Measurements from ENCODE around the gene DYRK1A. TPM values are rescaled to one million over a fixed set of nuclear protein-coding genes. Genes with fewer than 3 reads are reported as not detected.

The DYRK1A gene
- total RNA-seq, 5 donors from 2014 or later (not counting 1 experiment from before 2014, with no cell fraction given) = 113 to 149 (median 115) TPM

DNA sequence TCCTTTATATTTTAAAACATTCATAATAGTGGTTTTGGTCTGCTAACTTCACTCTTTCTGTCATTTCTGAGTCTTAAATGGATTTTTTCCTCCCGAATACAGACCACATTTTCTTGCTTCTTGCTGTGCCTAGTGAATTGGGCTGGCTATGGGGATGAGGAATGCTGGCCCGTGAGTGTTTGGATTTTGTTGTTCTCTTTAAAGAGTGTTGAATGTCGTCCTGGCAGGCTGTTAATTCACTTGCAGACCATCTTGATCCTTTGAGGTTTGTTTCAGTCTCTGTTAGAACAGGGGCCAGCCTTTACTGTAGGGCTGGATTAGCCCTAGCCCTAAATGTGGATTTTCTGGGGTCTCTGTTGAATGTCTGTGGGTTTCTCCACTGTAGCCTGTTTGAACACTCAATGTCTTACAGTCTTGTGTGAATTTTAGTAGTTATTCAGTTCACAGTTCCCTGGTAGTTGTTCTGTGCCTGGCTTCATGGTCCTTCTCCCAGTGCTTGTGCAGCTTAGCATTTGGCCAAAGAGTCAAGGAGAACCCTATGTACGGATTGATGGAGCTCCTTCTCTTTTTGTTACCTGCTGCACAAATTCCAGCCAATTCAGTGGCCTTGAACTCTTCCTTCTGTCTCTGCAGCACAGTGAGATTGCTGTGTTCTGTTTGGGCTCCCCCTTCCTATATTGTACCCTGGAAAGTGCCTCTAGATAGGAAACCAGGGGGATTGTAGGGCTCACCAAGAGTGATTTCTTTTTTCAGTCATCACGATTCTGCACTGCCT lies 95.7 kb downstream of the DYRK1A start:
- DNase-seq (no peak), ATAC-seq (replicated peaks in 1 of 4) (no peak)
- H3K27ac Mint-ChIP-seq = peak overlapping the region; percentile 80 to 85
- no peaks in the 10 kb centered on the region for H3K27me3 ChIP-seq (replicated peaks in 1 of 2; ENCODE audit: control insufficient read depth in 2 of 2, extremely low read depth in 1 of 2, insufficient read depth in 2 of 2, low read length in 1 of 2)
- H3K4me3 ChIP-seq (ENCODE audit: control insufficient read depth in 1 of 2, extremely low read depth in 1 of 2, low read length in 1 of 2) = no peak overlapping the region
- H3K4me3 Mint-ChIP-seq = peak overlapping the region; percentile 7 to 46 (median 11)
- H3K36me3 ChIP-seq (ENCODE audit: control insufficient read depth in 2 of 2, extremely low read depth in 1 of 2, insufficient read depth in 1 of 2, low read length in 1 of 2) = no peaks in the 10 kb centered on the region
- CTCF ChIA-PET = interaction anchor here (0.7 to 2.1 kb wide), 4 partner anchors 12 to 101 kb away, joined by 3 to 4 read pairs (median 4); no protein-coding TSS in a partner anchor
- whole genome bisulfite sequencing (ENCODE audit: insufficient coverage) = 79% methylated on average over 4 of the region's 5 CpGs
- peak overlapping the region; percentile 65 for H3K27ac ChIP-seq (ENCODE audit: low read length)
- H3K4me1 ChIP-seq (ENCODE audit: control insufficient read depth in 1 of 2, extremely low read depth in 1 of 2, insufficient read depth in 2 of 2, low read length in 2 of 2) = peaks cover 31 to 40% of the 10 kb centered on the region in 2 experiments
- no peaks in the 10 kb centered on the region for H3K9me3 Mint-ChIP-seq
- peaks cover 84 to 89% (median 89%) of the 10 kb centered on the region in 3 donors for H3K4me1 Mint-ChIP-seq
- H3K36me3 Mint-ChIP-seq = peaks cover 7% of the 10 kb centered on the region
- no peaks in the 10 kb centered on the region for H3K27me3 Mint-ChIP-seq
- H3K9me3 ChIP-seq = no peaks in the 10 kb centered on the region
- POLR2A ChIA-PET = no interaction called here

- peaks cover 15% of the 10 kb centered on the region for H3K36me3 Mint-ChIP-seq
- WGBS (ENCODE audit: insufficient coverage) = 6% methylated on average over 3 of the region's 6 CpGs
- H3K9me3 ChIP-seq = no peaks in the 10 kb centered on the region
- peak overlapping the region; percentile 58 to 70 for H3K27ac Mint-ChIP-seq
- DNase-seq (peak in 8 of 35 experiments; percentile 11 to 58 (median 18)), ATAC-seq (replicated peaks in 1 of 4) (peak; percentile 36 to 62 (median 44))
- no peaks in the 10 kb centered on the region for H3K9me3 Mint-ChIP-seq
- H3K27me3 ChIP-seq (replicated peaks in 1 of 2; ENCODE audit: control insufficient read depth in 2 of 2, extremely low read depth in 1 of 2, insufficient read depth in 2 of 2, low read length in 1 of 2) = no peaks in the 10 kb centered on the region
- H3K27ac ChIP-seq (ENCODE audit: low read length) = peak overlapping the region; percentile 65
- peaks cover 0 to 5% of the 10 kb centered on the region in 2 donors for H3K36me3 ChIP-seq (ENCODE audit: control insufficient read depth in 2 of 2, extremely low read depth in 1 of 2, insufficient read depth in 1 of 2, low read length in 1 of 2)
- H3K4me1 ChIP-seq (ENCODE audit: control insufficient read depth in 1 of 2, extremely low read depth in 1 of 2, insufficient read depth in 2 of 2, low read length in 2 of 2) = peaks cover 27 to 31% of the 10 kb centered on the region in 2 experiments
- no peak overlapping the region for H3K4me3 ChIP-seq (ENCODE audit: control insufficient read depth in 1 of 2, extremely low read depth in 1 of 2, low read length in 1 of 2)
- peak overlapping the region in 2 of 3 donors; percentile 11 to 46 for H3K4me3 Mint-ChIP-seq
- POLR2A ChIA-PET = interaction anchor here in 1 of 2 donors (0.7 to 1.1 kb wide), 2 partner anchors 29 to 100 kb away, joined by 3 read pairs; no protein-coding TSS in a partner anchor
- H3K27me3 Mint-ChIP-seq = no peaks in the 10 kb centered on the region
- peaks cover 82 to 89% (median 87%) of the 10 kb centered on the region in 3 donors for H3K4me1 Mint-ChIP-seq
- CTCF ChIA-PET = interaction anchor here (0.6 to 2.4 kb wide), 8 partner anchors 12 to 206 kb away, joined by 3 to 10 read pairs (median 4); no protein-coding TSS in a partner anchor
These were observed 96.7 kb downstream of the DYRK1A start for GRCh38 chr21:37463083-37463801.

- H3K36me3 ChIP-seq (ENCODE audit: control insufficient read depth in 2 of 2, extremely low read depth in 1 of 2, insufficient read depth in 1 of 2, low read length in 1 of 2) = peaks cover 0 to 11% of the 10 kb centered on the region in 2 donors
- no peaks in the 10 kb centered on the region for H3K27me3 Mint-ChIP-seq
- no peak for DNase-seq
- H3K36me3 Mint-ChIP-seq = peaks cover 30% of the 10 kb centered on the region
- no peaks in the 10 kb centered on the region for H3K9me3 Mint-ChIP-seq
- H3K4me3 ChIP-seq (ENCODE audit: control insufficient read depth in 1 of 2, extremely low read depth in 1 of 2, low read length in 1 of 2) = no peak overlapping the region
- ATAC-seq (replicated peaks in 1 of 4) = no peak
- H3K27ac ChIP-seq (ENCODE audit: low read length) = no peak overlapping the region
- no peaks in the 10 kb centered on the region for H3K9me3 ChIP-seq
- ChIA-PET POLR2A (interaction anchor here (0.6 to 0.8 kb wide), 2 partner anchors 11 to 65 kb away, joined by 6 to 7 read pairs; no protein-coding TSS in a partner anchor), CTCF (interaction anchor here (0.5 to 1.2 kb wide), 3 partner anchors 12 to 105 kb away, joined by 4 to 10 read pairs (median 6); no protein-coding TSS in a partner anchor)
- no peak overlapping the region for H3K4me3 Mint-ChIP-seq
- peaks cover 13 to 31% of the 10 kb centered on the region in 2 experiments for H3K4me1 ChIP-seq (ENCODE audit: control insufficient read depth in 1 of 2, extremely low read depth in 1 of 2, insufficient read depth in 2 of 2, low read length in 2 of 2)
- no peaks in the 10 kb centered on the region for H3K27me3 ChIP-seq (replicated peaks in 1 of 2; ENCODE audit: control insufficient read depth in 2 of 2, extremely low read depth in 1 of 2, insufficient read depth in 2 of 2, low read length in 1 of 2)
- WGBS (ENCODE audit: insufficient coverage) = 100% methylated on average over 2 of the region's 3 CpGs
- no peak overlapping the region for H3K27ac Mint-ChIP-seq
- peaks cover 88 to 92% (median 88%) of the 10 kb centered on the region in 3 donors for H3K4me1 Mint-ChIP-seq
These were observed 100.5 kb downstream of the DYRK1A start for GRCh38 chr21:37467082-37467481.

DNA sequence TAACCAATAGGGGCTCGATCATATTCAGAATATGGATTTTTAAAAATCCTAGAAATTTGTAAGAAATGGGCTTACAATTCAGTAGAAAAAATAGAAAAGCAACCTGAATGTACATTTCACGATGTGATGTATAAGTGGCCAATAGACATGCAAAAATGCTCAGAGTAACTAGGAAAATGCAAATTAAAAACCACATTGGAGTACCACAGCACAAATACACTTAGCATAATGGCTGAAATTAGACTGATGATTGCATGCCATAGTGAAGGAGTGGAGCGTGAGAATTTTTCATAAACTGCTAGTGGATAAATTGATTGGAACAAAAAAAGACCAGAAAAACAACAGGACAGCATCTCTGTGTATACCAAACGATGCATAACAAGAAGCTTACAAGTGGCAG lies 102.3 kb downstream of the DYRK1A start:
- Histone ChIP-seq H3K27me3 (replicated peaks in 1 of 2; ENCODE audit: control insufficient read depth in 2 of 2, extremely low read depth in 1 of 2, insufficient read depth in 2 of 2, low read length in 1 of 2) (no peaks in the 10 kb centered on the region), H3K4me3 (ENCODE audit: control insufficient read depth in 1 of 2, extremely low read depth in 1 of 2, low read length in 1 of 2) (no peak overlapping the region), H3K36me3 (ENCODE audit: control insufficient read depth in 2 of 2, extremely low read depth in 1 of 2, insufficient read depth in 1 of 2, low read length in 1 of 2) (peaks cover 0 to 14% of the 10 kb centered on the region in 2 donors), H3K9me3 (no peaks in the 10 kb centered on the region), H3K4me1 (ENCODE audit: control insufficient read depth in 1 of 2, extremely low read depth in 1 of 2, insufficient read depth in 2 of 2, low read length in 2 of 2) (peaks cover 0 to 16% of the 10 kb centered on the region in 2 experiments), H3K27ac (ENCODE audit: low read length) (no peak overlapping the region)
- H3K27me3 Mint-ChIP-seq = no peaks in the 10 kb centered on the region
- no peak for DNase-seq
- ChIA-PET CTCF (no interaction called here), POLR2A (no interaction called here)
- H3K4me3 Mint-ChIP-seq = no peak overlapping the region
- no peaks in the 10 kb centered on the region for H3K9me3 Mint-ChIP-seq
- H3K27ac Mint-ChIP-seq = peak overlapping the region in 1 of 2 donors; percentile 9
- WGBS (ENCODE audit: insufficient coverage) = 100% methylated on average over 2 of the region's 4 CpGs
- peaks cover 41% of the 10 kb centered on the region for H3K36me3 Mint-ChIP-seq
- no peak for ATAC-seq (replicated peaks in 1 of 4)
- peaks cover 83 to 88% (median 83%) of the 10 kb centered on the region in 3 donors for H3K4me1 Mint-ChIP-seq

GRCh38 chr21:37469441-37469840 lies 102.9 kb downstream of the DYRK1A start:
- ATAC-seq (replicated peaks in 1 of 4) (no peak), DNase-seq (no peak)
- H3K4me3 Mint-ChIP-seq = no peak overlapping the region
- ChIA-PET POLR2A (no interaction called here), CTCF (no interaction called here)
- Histone ChIP-seq H3K36me3 (ENCODE audit: control insufficient read depth in 2 of 2, extremely low read depth in 1 of 2, insufficient read depth in 1 of 2, low read length in 1 of 2) (peaks cover 0 to 14% of the 10 kb centered on the region in 2 donors), H3K4me3 (ENCODE audit: control insufficient read depth in 1 of 2, extremely low read depth in 1 of 2, low read length in 1 of 2) (no peak overlapping the region), H3K27me3 (replicated peaks in 1 of 2; ENCODE audit: control insufficient read depth in 2 of 2, extremely low read depth in 1 of 2, insufficient read depth in 2 of 2, low read length in 1 of 2) (no peaks in the 10 kb centered on the region), H3K4me1 (ENCODE audit: control insufficient read depth in 1 of 2, extremely low read depth in 1 of 2, insufficient read depth in 2 of 2, low read length in 2 of 2) (peaks cover 0 to 18% of the 10 kb centered on the region in 2 experiments), H3K27ac (ENCODE audit: low read length) (no peak overlapping the region), H3K9me3 (no peaks in the 10 kb centered on the region)
- H3K9me3 Mint-ChIP-seq = no peaks in the 10 kb centered on the region
- peaks cover 42% of the 10 kb centered on the region for H3K36me3 Mint-ChIP-seq
- peaks cover 81 to 85% (median 83%) of the 10 kb centered on the region in 3 donors for H3K4me1 Mint-ChIP-seq
- 100% methylated on average over 1 of the region's 5 CpGs for WGBS (ENCODE audit: insufficient coverage)
- H3K27me3 Mint-ChIP-seq = no peaks in the 10 kb centered on the region
- H3K27ac Mint-ChIP-seq = no peak overlapping the region

DNA sequence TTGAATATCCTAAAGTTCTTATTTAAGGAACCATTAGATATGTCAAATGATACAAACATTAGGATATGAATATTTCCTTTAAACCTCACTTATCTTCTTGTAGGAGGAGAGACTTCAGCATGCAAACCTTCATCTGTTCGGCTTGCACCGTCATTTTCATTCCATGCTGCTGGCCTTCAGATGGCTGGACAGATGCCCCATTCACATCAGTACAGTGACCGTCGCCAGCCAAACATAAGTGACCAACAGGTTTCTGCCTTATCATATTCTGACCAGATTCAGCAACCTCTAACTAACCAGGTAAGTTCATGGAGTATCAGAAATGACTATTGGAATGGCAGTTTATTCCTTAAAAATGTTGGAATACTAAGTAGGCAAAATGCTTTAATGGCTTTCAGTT lies 106.0 kb downstream of the DYRK1A start:
- H3K36me3 ChIP-seq (ENCODE audit: control insufficient read depth in 2 of 2, extremely low read depth in 1 of 2, insufficient read depth in 1 of 2, low read length in 1 of 2) = peaks cover 0 to 14% of the 10 kb centered on the region in 2 donors
- Mint-ChIP-seq H3K4me3 (no peak overlapping the region), H3K9me3 (no peaks in the 10 kb centered on the region), H3K27me3 (no peaks in the 10 kb centered on the region), H3K4me1 (peaks cover 83 to 93% (median 88%) of the 10 kb centered on the region in 3 donors), H3K27ac (peak overlapping the region in 1 of 2 donors; percentile 34), H3K36me3 (peaks cover 38% of the 10 kb centered on the region)
- DNase-seq (no peak), ATAC-seq (replicated peaks in 1 of 4) (no peak)
- H3K4me3 ChIP-seq (ENCODE audit: control insufficient read depth in 1 of 2, extremely low read depth in 1 of 2, low read length in 1 of 2) = no peak overlapping the region
- H3K4me1 ChIP-seq (ENCODE audit: control insufficient read depth in 1 of 2, extremely low read depth in 1 of 2, insufficient read depth in 2 of 2, low read length in 2 of 2) = peaks cover 11 to 28% of the 10 kb centered on the region in 2 experiments
- no peak overlapping the region for H3K27ac ChIP-seq (ENCODE audit: low read length)
- ChIA-PET POLR2A (interaction anchor here in 1 of 2 donors (0.5 kb wide), 1 partner anchor 66 kb away, joined by 3 read pairs; no protein-coding TSS in a partner anchor), CTCF (no interaction called here)
- H3K27me3 ChIP-seq (replicated peaks in 1 of 2; ENCODE audit: control insufficient read depth in 2 of 2, extremely low read depth in 1 of 2, insufficient read depth in 2 of 2, low read length in 1 of 2) = no peaks in the 10 kb centered on the region
- 86% methylated on average over 2 of the region's 4 CpGs for WGBS (ENCODE audit: insufficient coverage)
- no peaks in the 10 kb centered on the region for H3K9me3 ChIP-seq
